IPS-NIHi7 (cell line): ENCODE results near the gene GPR17.

ENCODE experiments used
- DNase-seq: peaks from one replicate; pipeline ENCODE4 v3.0.0; 2012; ENCODE audit warnings: mixed read lengths; ENCODE audit errors: extremely low spot score

Gene GPR17

DNA sequence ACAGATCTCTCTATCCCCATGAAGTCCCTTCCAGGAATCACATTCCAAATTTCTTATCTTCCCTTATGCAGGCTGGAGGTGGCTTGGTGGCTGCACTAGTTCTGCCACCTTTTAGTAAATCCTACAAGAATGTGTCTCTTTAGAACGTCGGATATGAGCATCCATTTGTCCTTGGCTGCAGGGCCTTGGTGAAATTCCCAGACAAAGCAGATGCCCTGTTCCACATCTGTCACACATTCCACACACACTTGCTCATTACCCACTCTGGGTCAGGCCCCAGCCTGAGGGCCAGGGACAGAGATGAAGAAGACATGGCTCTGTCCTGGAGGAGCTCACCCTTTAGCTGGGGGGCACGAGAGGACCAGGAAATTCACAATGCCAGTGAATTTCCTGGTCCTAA is 31.2 kb upstream of the GPR17 start:
- no peak for DNase-seq

DNA sequence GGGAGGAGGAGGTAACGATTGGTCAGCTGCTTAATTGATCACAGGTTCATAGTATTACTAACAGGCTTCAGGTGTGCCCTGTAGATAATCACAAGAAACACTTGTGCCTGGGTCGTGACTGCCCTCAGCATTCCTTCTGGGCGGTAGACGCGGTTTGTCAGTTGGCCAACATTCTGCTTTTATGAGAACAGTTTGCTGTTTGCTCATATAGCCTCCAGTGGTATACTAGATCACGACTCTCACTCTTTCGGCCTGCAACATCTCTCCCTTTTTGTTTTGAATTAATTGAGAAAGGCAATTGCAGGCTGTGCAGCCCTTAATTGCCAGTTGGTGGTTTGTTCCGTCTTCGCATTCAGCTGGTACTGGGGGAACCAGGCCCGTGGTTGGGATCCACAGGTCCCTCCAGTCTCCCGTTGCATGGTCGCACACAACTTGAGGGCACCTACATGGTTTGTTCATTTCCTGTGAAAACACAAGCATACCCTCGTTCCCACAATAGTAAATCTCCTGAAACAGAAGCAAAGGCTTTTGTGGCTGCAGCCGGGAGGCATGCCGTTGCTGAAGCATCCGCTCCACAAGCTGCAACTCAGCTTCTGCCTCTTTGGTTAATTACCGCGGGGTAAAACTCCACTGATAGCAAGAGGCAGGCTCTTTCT is 30.3 kb upstream of the GPR17 start:
- no peak for DNase-seq

DNA sequence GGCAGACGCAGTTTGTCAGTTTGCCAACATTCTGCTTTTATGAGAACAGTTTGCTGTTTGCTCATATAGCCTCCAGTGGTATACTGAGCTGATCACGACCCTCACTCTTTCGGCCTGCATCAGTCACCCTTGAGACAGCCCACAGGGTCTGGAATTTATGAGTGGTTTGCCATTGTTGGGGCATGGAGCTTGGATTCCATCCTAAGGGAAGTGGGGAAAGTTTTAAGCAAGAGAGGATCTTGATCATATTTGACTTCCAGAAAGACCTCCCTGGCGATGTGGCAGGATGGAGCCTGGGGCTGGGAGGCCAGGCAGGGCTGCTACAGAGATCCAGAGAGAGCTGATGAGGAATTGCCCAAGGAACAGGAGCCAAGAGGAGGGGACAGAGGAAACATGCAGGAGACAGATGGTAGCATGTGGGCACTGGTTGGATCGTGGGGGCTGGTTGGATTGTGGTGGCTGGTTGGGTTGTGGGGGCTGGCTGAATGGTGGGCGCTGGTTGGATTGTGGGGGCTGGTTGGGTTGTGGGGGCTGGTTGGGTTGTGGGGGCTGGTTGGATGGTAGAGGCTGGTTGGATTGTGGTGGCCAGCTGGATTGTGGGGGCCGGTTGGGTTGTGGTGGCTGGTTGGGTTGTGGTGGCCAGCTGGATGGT is 27.3 kb upstream of the GPR17 start:
- no peak for DNase-seq

DNA sequence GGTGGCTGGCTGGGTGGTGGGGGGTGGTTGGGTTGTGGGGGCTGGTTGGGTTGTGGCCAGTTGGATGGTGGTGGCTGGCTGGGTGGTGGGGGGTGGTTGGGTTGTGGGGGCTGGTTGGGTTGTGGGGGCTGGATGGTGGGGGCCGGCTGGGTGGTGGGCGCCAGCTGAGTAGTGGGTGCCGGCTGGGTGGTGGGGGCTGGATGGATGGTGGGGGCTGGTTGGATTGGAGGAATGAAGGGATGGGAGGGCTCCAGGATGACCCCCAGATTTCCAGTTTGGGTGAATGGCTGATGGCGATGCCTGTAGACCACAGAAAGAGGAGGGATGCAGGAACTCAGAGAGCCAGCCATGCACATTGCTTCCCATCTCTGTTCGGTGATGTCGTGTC is 26.8 kb upstream of the GPR17 start:
- no peak for DNase-seq

DNA sequence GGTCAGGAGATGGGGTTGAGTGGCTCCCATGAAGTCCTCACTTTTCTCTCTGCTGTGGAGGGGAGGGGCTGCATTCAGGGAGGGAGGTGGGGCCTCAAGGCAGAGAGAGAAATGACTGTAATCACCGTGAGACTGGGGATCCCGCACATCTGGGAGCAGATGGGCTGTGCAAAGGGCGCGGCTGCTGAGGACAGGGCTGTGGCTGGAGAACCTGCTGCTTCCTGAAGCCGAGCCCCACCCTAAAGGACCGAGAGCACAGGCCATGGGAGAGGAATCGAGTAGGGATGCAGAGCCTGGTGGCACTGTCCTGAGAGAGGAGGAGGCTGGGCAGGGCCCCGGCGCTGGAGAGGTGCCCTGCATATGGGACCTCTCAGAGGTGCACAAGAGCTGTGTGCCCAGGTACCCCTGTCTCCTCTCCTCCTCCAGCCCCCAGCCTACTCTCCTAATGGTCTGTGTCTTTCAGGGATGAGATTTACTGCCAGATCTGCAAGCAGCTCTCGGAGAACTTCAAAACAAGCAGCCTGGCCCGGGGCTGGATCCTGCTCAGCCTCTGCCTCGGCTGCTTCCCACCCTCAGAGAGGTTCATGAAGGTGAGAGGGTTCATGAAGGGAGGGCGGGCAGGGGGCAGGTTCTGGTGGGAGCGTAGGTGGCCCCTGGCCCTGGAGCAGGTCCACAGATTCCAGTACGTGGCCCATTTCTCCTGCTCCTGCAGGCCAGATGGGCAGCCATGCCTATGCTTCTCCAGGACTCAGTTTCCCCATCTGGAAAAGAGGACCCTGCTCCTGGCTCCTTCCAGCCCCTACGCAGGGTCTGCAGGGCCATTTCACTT is 25.9 kb upstream of the GPR17 start:
- no peak for DNase-seq

DNA sequence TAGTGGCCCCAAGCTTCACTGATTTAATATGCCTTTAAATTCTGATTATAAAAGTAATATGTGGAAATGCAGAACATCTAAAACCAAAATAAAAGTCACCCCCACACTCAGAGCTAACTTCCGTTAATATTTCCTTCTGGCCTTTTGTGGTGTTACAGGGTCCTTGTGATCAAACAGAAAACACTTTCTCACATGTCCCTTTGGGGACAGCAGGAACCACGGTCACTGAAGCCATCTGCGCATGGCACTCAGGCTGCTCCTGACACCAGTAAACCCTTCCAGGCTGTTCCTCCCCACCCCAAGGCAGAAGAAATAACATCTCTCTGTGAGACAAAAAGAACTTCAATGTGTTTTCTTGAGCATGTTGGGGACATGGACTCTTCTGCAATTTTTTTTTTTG is 25.1 kb upstream of the GPR17 start:
- DNase-seq, result no peak

DNA sequence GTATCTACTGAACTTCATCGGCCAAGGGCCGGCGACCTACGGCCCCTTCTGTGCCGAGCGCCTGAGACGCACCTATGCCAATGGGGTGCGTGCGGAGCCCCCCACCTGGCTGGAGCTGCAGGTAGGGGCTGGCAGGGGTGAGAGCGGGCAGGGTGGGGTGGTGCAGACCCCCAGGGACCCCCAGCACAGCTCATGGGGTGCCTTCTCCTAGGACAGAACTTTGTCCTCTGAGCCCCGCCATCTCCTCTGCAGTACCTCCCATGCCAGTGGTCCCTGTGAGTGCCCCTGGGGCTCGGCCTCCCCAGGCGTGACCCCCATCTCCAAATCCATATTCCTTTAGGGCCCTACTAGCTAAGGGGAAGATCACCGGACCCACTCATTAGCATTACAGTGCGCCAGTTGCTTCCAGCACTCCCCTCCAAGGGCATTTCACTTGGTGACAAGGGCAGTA is 23.9 kb upstream of the GPR17 start:
- no peak for DNase-seq

DNA sequence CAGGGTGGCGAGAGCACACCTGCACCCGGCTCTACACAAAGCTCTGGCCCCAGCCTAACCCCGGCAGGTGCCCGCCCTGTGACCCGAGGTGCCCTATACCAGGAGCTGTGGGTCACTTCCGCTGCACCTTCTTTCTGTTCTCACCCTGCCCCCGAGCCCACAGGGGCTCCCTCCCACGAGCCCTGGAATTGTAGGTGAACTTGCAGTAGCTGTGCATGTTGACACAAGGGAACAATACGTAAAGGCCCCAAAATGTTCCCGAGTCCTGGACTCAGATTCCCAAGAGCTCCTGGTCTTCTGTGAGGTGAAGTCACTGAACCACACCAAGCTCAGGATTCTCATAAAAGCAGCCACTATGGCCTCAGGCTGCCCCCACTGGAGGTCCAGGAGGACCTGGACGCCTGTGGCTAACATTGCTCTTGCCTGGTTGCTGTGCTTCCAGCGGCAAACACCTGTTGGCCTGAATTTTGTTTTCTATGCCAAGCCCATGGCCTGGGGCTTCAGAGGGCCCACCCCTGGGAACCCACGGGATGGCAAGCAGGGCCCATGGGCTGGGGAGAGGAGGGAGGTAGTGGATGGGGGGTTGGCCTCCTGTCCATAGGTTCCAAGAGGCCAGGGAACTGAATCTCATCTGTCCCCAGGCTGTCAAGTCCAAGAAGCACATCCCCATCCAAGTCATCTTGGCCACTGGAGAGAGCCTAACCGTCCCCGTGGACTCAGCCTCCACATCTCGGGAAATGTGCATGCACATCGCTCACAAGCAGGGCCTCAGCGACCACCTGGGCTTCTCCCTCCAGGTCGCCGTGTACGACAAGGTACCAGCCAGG is 23.2 kb upstream of the GPR17 start:
- no peak for DNase-seq

DNA sequence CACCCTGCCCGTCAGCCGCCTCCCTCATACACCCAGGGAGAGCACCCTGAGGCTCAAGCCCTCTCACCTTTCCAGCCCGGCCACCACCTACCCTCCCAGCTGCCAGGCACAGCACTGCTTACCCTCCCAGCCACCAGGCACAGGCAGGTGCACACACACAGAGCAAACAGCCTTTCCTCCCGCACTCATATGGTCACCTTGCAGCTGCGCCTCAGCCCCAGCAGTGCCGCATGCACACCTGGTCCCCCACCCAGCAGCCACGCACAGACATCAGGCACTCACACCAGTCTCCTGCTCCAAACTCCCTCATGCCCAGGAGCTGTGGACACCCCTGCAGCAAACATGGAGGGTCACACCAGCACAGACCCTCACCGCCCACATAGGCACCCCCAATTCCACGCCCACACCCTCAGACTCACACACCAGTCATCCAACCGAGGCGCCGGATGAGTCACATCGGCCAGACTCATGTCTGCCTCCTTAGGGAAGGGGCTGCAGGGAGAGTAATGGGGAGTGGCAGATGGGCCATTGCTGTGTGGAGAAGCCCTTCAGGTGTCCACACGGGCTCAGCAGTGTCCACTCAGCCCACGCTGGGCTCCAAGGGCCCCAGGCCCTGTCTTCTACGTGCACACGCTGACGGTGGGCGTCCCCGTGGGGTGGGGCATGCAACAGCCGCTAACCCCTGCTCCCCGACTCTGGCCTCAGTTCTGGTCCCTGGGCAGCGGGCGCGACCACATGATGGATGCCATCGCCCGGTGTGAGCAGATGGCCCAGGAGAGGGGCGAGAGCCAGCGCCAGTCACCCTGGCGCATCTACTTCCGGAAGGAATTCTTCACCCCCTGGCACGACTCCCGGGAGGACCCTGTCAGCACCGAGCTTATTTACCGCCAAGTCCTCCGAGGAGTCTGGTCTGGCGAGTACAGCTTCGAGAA is 22.3 kb upstream of the GPR17 start:
- no peak for DNase-seq

DNA sequence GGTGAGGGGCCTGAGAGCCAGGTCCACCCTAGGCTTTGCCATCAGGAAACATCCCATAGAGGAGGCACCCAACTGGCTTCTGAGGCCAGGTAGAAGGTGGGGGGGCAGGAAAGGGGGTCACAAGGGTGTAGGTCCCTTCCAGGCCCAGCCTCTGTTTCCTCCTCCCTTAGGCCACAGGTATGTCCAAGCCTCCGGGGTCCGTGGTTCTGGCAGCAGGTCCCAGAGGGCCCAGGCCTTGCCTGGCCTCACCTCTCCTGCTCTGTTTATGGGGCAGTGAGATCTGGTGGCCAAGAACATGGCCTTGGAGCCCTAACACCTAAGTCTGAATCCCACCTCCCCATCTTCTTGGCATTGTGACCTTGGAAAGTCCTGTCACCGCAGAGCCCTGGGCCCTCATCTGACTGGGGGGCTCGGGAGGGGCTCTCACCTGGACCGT is 21.6 kb upstream of the GPR17 start:
- no peak for DNase-seq

DNA sequence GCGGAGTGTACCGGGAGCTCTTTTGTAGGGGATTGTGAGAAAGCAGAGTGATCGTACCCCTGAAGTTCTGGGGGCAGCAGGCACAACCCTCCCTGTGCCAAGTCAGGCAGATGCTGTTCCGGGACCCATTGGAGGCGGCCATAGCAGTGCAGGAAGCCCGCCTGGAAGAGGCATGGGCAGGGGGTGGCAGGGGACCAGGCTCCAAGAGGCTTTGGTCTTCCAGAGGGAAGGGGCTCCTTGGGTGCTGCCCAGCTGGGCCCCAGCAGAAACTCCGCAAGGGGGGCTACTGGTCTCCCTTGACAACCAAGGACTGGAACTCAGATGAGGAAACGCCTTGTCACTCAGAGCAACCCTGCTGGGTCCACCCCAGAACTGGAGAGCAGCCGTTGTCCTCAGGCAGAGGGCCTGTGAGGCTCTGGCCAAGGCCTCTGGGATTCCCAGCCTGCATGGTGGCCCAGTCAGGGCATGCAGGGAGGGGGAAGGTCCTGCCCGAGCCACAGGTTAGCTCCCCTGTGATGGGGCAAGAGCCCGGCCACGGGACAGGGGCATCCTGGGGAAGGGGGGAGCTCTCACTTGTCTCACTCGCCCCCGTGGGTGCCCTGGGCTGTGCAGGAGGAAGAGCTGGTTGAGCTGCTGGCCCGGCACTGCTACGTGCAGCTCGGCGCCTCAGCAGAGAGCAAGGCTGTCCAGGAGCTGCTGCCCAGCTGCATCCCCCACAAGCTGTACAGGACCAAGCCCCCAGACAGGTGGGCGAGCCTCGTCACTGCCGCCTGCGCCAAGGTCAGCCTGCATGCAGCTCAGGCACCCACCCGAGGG is 21.0 kb upstream of the GPR17 start:
- no peak for DNase-seq

DNA sequence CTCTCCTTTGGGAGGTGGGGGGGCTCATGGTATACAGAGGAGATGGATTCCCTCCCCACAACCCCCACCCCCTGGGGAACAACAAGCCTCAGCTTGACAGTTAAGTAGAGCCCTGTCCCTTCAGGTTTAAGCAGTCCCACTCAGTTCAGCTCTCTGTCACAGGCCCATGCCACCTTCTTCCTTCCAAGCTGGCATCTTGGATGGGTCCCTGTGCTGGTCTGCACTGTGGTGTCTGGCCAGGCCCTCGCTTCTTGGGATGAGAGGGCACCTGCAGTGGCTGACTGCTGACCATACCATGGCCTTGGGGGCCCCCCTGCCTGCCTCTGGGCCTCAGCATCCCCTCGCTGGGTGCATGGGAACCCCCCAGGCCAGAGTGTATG is 20.4 kb upstream of the GPR17 start:
- DNase-seq, result no peak

DNA sequence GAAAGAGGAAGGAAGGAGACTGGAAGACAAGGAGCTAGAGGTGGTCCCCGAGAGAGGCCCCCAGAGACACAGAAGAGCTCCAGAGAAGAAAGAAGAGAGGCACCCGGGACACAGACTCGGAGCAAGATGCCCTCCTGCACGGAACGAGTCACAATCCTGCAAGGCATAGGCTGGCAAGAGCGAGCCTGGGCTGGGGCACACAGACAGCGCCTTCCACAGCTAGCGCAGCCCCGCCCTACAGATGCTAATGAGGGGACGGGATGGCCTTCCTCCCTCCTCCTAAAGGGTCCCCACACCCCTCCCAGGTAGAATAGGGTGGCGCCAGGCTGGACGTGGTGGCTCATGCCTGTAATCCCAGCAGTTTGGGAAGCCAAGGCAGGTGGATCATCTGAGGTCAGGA is 19.8 kb upstream of the GPR17 start:
- no peak for DNase-seq

DNA sequence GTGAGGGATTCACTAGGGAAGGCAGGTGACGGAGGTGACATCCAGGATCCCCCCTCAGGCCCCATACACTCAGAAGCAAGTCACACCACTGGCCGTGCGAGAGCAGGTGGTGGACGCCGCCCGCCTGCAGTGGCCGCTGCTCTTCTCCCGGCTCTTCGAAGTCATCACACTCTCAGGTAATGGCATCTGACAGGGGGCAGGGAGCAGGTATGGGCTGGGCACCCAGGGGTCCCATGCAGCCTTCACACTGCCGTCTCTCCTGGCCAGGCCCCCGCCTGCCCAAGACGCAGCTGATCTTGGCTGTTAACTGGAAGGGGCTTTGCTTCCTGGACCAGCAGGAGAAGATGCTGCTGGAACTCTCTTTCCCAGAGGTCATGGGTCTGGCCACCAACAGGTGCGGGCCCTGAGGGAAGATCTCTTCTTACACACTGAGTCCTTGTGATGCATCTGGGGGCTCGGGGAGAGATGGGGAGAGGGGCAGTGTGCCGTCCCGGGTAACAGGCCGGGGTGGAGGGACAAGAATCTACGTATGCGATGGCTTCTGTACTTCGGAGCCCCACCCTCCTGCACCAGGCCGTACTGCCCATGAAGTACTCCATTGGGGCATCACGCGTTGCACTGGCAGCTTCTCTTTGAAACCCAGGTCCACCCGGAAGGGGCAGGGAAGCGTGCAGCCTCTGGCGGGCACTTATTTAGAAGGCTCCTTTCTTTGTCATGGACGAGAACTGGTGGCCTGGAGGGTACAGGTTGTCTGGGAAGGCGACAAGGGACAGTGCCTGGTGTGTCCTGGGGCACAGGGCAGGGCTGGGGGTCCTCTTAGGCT is 18.8 kb upstream of the GPR17 start:
- no peak for DNase-seq

DNA sequence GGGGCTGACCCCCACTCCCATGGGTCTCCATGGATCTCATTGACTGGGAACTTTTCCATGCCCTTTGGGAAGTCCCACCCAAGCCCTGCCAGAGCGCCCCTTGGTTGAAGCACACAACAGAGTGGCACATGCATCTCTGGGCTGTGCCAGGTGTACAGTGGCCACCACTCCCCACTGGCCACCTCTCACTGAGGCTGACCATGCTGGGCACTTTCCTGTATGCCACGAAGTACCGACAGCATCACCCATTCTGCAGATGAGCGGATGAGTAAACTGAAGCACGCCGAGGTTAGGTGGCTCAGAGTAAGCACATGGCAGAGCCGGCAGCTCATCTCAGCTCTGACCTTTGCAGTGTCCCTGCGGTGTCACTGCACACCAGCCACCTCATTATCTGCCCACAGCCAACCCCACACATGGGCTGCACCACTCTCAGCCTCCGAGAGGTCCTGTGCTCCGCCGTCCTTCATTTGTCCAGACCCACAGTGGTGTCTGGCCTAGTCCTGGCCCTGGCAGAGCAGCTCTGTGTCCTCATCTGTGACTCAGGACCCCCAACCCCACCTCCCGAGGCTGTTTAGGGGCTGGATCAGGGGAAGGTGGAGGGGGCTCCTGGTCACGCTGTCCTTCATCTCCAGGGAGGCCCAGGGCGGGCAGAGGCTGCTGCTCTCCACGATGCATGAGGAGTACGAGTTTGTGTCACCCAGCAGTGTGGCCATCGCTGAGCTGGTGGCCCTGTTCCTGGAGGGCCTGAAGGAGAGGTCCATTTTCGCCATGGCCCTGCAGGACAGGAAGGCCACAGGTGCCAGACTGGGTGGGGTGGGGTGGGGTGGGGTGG is 18.0 kb upstream of the GPR17 start:
- DNase-seq, result no peak

DNA sequence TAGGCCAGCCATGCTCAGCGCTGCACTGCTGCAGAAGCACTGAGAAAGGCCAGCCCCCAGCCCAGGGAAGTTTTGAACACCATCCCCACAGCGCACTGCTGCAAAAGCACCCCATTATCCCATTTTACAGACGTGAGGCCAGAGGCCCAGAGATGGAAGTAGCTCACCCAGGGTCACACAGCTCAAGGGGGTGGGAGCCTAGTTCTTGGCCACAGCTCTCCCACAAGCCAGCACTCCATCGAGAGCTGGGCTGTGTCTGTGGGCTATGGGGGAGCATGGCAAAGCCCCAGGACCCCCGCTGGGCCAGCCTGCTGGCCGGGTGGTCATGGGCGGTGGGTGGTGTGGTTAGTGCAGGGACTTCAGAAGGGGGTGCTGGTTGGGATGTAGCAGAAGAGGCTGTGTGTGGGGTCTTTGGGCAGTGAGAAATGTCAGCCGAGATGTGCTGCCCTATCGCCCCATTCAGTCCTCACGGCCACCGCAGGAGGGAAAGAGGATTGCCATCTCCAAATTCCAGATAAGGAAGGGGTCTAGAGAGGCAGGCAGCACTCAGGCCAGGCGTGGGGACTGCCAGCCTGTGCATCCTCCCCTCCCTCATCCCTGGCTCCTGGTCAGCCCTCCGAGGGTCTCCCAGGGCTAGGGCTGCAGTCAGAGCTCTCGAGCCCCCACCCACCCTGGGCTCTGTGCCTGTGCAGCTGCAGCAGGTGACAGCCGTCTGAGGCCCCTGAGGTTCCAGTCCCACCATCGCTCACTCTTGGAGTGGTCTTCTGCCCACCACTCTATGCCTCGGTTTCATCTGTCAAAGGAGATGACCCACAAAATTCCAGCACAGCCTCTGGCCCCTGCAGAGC is 17.0 kb upstream of the GPR17 start:
- no peak for DNase-seq

DNA sequence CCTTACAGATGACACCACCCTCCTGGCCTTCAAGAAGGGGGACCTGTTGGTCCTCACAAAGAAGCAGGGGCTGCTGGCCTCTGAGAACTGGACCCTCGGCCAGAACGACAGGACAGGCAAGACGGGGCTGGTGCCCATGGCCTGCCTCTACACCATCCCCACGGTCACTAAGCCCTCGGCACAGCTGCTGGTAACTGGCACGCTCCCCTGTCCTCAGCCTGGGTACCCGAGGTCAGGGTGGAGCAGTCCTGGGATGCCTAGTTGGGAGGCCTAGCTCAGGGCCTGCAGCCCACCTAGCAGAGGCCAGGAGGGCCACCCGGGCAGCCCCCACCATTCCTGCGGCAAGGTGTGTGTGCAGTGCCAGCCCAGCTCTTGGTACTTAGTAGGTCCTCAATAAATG is 16.3 kb upstream of the GPR17 start:
- no peak for DNase-seq
